ENCODE results near the gene RXYLT1. TPM values are rescaled to one million over a fixed set of nuclear protein-coding genes. Genes with fewer than 3 reads are reported as not detected.
"Not testable (repeated sequence)": the region's sequence is repeated elsewhere in the genome, so short reads cannot be mapped to it uniquely, and the experiment has no call there.

RXYLT1 gene
- 10 to 100 TPM; 14.7 to 20.9 TPM for total RNA-seq

- H3K9me3 Mint-ChIP-seq = no peaks in the 10 kb centered on the region
- H3K4me1 Mint-ChIP-seq (ENCODE audit: low read depth in 2 of 2) = peaks cover 14 to 40% of the 10 kb centered on the region in 2 donors
- peaks cover 19% of the 10 kb centered on the region for H3K36me3 Mint-ChIP-seq
- peak within 1 kb of the TSS; percentile 98 for H3K4me3 Mint-ChIP-seq
- DNase-seq (ENCODE audit: low spot score) (peak; percentile 86), ATAC-seq (peak; percentile 97 to 98)
- H3K27ac Mint-ChIP-seq = peak within 1 kb of the TSS; percentile 95 to 97
- H3K27me3 Mint-ChIP-seq = peaks cover 9 to 15% of the 10 kb centered on the region in 2 donors
Observed at GRCh38 chr12:63779498-63780481, at the start of gene RXYLT1. TSS of gene RXYLT1 (plus strand) at chr12:63779909. CDS start at chr12:63779961, 52 bp downstream.

- H3K4me3 Mint-ChIP-seq; H3K4me1 Mint-ChIP-seq (ENCODE audit: low read depth in 2 of 2); H3K27me3 Mint-ChIP-seq; H3K36me3 Mint-ChIP-seq; ATAC-seq; H3K9me3 Mint-ChIP-seq; DNase-seq (ENCODE audit: low spot score); H3K27ac Mint-ChIP-seq: not testable (repeated sequence)
Observed at GRCh38 chr12:63732779-63733178, 46.9 kb upstream of the RXYLT1 start.

DNA sequence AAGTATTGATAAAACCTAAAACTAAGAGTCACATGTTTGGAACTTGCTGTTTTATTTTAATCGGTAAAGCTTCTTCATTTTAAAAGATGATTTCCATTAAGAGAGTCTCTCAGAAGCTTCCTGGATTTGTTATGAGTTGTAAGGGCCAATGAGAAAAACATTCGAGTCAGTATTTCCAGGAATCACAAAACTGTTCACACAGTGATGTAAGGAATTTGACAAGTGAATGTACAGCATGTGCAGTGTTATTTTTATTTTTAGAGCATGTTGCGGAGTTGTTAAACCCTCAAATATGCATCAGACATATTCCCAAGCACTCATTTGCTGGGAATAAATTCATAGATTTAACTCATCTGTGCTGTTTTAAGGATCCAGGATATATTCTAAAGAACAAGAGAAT, 46.1 kb upstream of the RXYLT1 start:
- H3K4me3 Mint-ChIP-seq; DNase-seq (ENCODE audit: low spot score); H3K36me3 Mint-ChIP-seq; ATAC-seq; H3K27me3 Mint-ChIP-seq; H3K4me1 Mint-ChIP-seq (ENCODE audit: low read depth in 2 of 2); H3K9me3 Mint-ChIP-seq; H3K27ac Mint-ChIP-seq: not testable (repeated sequence)

GRCh38 chr12:63740551-63740950, 39.2 kb upstream of the RXYLT1 start:
- H3K36me3 Mint-ChIP-seq; ATAC-seq; H3K4me3 Mint-ChIP-seq; H3K9me3 Mint-ChIP-seq; H3K27ac Mint-ChIP-seq; DNase-seq (ENCODE audit: low spot score); H3K4me1 Mint-ChIP-seq (ENCODE audit: low read depth in 2 of 2): not testable (repeated sequence)
- peaks cover 0 to 12% of the 10 kb centered on the region in 2 donors for H3K27me3 Mint-ChIP-seq

DNA sequence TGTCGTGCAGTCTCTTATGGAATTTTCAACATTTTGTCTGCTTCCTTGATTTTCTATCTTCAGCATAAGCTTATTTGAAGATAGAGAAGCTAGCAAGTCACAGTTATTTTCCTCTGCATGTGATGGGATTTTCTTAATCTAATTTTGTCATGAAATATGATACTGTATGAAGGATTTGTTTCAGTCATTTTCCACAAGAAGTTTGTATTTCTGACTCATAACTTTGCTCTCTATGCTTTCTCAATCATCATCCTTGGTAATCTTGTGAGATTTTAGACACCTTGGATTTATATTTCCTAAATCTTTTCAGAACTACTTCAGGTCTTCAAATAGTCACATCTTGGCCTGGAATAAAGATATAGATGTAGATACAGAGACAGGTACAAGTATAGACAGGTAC, 38.3 kb upstream of the RXYLT1 start:
- not testable (repeated sequence) for H3K27ac Mint-ChIP-seq; H3K36me3 Mint-ChIP-seq; DNase-seq (ENCODE audit: low spot score); H3K4me1 Mint-ChIP-seq (ENCODE audit: low read depth in 2 of 2); H3K4me3 Mint-ChIP-seq; H3K9me3 Mint-ChIP-seq; ATAC-seq
- peaks cover 0 to 15% of the 10 kb centered on the region in 2 donors for H3K27me3 Mint-ChIP-seq

DNA sequence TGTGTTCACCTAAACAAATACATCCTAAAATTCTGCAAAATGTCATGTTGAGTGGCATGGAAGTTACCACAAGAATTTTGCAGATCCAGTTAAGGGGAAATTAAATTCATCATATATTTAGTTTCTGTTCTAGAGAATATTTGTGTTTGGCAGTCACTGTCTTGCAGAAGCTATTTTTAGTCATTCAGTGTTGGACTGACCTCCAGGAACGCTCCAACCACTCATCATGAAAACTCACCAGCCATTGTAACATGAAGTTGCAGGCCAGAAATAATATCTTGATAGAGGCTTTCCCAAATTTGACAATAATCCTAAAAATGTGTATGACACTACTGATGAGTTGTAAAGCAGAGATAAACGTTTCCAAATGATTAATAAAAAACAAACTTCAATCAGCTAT, 35.6 kb upstream of the RXYLT1 start:
- not testable (repeated sequence) for H3K4me1 Mint-ChIP-seq (ENCODE audit: low read depth in 2 of 2); H3K27me3 Mint-ChIP-seq

DNA sequence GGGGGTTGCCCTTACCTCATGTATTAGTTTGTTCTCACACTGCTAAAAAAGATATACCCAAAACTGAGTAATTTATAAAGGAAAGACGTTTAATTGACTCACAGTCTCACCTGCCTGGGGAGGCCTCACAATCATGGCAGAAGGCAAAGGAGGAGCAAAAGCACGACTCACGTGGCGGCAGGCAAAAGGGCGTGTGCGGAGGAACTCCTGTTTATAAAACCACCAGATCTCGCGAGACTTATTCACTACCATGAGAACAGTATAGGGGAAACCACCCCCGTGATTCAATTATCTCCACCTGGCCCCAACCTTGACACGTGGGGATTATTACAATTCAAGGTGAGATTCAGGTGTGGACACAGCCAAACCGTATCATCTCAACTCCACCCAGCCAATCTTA, 33.2 kb upstream of the RXYLT1 start:
- H3K27me3 Mint-ChIP-seq; H3K27ac Mint-ChIP-seq; DNase-seq (ENCODE audit: low spot score); H3K9me3 Mint-ChIP-seq; H3K4me3 Mint-ChIP-seq; ATAC-seq; H3K4me1 Mint-ChIP-seq (ENCODE audit: low read depth in 2 of 2); H3K36me3 Mint-ChIP-seq: not testable (repeated sequence)

More for the DNA sequence above, 35.6 kb upstream of the RXYLT1 start:
- not testable (repeated sequence) for H3K27ac Mint-ChIP-seq; H3K9me3 Mint-ChIP-seq; H3K4me3 Mint-ChIP-seq; DNase-seq (ENCODE audit: low spot score); ATAC-seq; H3K36me3 Mint-ChIP-seq

DNA sequence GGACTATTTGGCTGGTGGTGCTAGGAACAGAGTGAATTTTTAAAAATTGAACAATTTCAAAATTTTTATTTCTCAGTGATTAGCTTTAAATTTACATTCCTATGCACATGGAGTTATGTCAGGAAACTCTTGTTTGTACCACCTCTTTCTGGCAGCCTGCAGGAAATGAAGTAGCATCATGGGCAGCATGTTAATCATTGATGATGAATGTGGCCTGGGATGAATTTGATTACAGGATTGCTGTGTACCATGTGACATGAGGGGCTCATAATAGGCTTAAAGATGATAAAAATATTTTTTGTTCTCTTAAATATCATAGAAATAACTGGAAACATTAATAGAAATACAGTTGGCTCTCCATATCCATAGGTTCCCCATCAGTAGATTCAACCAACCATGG, 32.6 kb upstream of the RXYLT1 start:
- H3K27ac Mint-ChIP-seq; H3K36me3 Mint-ChIP-seq; H3K9me3 Mint-ChIP-seq; H3K4me3 Mint-ChIP-seq; DNase-seq (ENCODE audit: low spot score); H3K27me3 Mint-ChIP-seq; ATAC-seq; H3K4me1 Mint-ChIP-seq (ENCODE audit: low read depth in 2 of 2): not testable (repeated sequence)

- peaks cover 0 to 6% of the 10 kb centered on the region in 2 donors for H3K27me3 Mint-ChIP-seq
- ATAC-seq (peak in 1 of 2 donors; percentile 45), DNase-seq (ENCODE audit: low spot score) (no peak)
- H3K36me3 Mint-ChIP-seq = no peaks in the 10 kb centered on the region
- no peaks in the 10 kb centered on the region for H3K9me3 Mint-ChIP-seq
- peaks cover 0 to 2% of the 10 kb centered on the region in 2 donors for H3K4me1 Mint-ChIP-seq (ENCODE audit: low read depth in 2 of 2)
- no peak overlapping the region for H3K4me3 Mint-ChIP-seq
- no peak overlapping the region for H3K27ac Mint-ChIP-seq
Observed at GRCh38 chr12:63747553-63747952, 32.2 kb upstream of the RXYLT1 start.

DNA sequence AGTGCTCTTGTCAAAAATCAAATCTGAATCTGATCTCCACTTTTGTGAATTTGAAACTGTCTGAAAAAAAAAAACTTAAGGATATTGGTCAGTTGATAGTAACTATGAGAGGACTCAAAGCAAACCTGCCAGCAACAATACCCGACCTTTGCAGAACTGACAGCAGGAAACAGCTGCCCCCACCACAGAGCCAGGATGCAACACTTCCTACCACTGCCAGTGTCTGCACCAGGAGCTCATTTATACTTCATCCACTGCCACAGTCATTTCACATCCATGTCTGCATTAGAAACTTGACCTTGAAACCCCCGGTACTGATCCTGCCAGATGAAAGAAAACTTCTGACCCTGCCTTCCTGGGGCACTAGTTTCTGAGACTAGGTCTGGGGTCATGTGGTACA, 27.4 kb upstream of the RXYLT1 start:
- H3K27me3 Mint-ChIP-seq = peaks cover 8% of the 10 kb centered on the region in 2 donors

GRCh38 chr12:63752841-63753240, 26.9 kb upstream of the RXYLT1 start:
- Mint-ChIP-seq H3K36me3 (no peaks in the 10 kb centered on the region), H3K9me3 (no peaks in the 10 kb centered on the region), H3K27me3 (peaks cover 8 to 10% of the 10 kb centered on the region in 2 donors), H3K4me1 (ENCODE audit: low read depth in 2 of 2) (peaks cover 0 to 5% of the 10 kb centered on the region in 2 donors), H3K27ac (no peak overlapping the region), H3K4me3 (no peak overlapping the region)
- ATAC-seq = no peak
- DNase-seq (ENCODE audit: low spot score) = no peak

More for the DNA sequence above, 27.4 kb upstream of the RXYLT1 start:
- Mint-ChIP-seq H3K4me3 (no peak overlapping the region), H3K4me1 (ENCODE audit: low read depth in 2 of 2) (peaks cover 0 to 5% of the 10 kb centered on the region in 2 donors), H3K9me3 (no peaks in the 10 kb centered on the region), H3K27ac (no peak overlapping the region), H3K36me3 (no peaks in the 10 kb centered on the region)
- ATAC-seq = peak in 1 of 2 donors; percentile 53
- DNase-seq (ENCODE audit: low spot score) = no peak

GRCh38 chr12:63753743-63754142, 26.0 kb upstream of the RXYLT1 start:
- H3K9me3 Mint-ChIP-seq = no peaks in the 10 kb centered on the region
- H3K4me1 Mint-ChIP-seq (ENCODE audit: low read depth in 2 of 2) = peaks cover 0 to 5% of the 10 kb centered on the region in 2 donors
- H3K27ac Mint-ChIP-seq = no peak overlapping the region
- no peaks in the 10 kb centered on the region for H3K36me3 Mint-ChIP-seq
- ATAC-seq (no peak), DNase-seq (ENCODE audit: low spot score) (no peak)
- H3K4me3 Mint-ChIP-seq = no peak overlapping the region
- peaks cover 8 to 15% of the 10 kb centered on the region in 2 donors for H3K27me3 Mint-ChIP-seq

GRCh38 chr12:63764481-63764880, 15.2 kb upstream of the RXYLT1 start:
- no peak for DNase-seq (ENCODE audit: low spot score)
- Mint-ChIP-seq H3K4me3 (no peak overlapping the region), H3K36me3 (no peaks in the 10 kb centered on the region), H3K9me3 (no peaks in the 10 kb centered on the region), H3K27me3 (peaks cover 15 to 35% of the 10 kb centered on the region in 2 donors), H3K27ac (no peak overlapping the region), H3K4me1 (ENCODE audit: low read depth in 2 of 2) (no peaks in the 10 kb centered on the region)
- ATAC-seq = no peak

GRCh38 chr12:63766498-63766897, 13.2 kb upstream of the RXYLT1 start:
- H3K9me3 Mint-ChIP-seq = no peaks in the 10 kb centered on the region
- peaks cover 18 to 43% of the 10 kb centered on the region in 2 donors for H3K27me3 Mint-ChIP-seq
- H3K4me1 Mint-ChIP-seq (ENCODE audit: low read depth in 2 of 2) = no peaks in the 10 kb centered on the region
- no peak overlapping the region for H3K27ac Mint-ChIP-seq
- peaks cover 4% of the 10 kb centered on the region for H3K36me3 Mint-ChIP-seq
- ATAC-seq (no peak), DNase-seq (ENCODE audit: low spot score) (no peak)
- no peak overlapping the region for H3K4me3 Mint-ChIP-seq
